HG03558 (cell line): ENCODE measurements around the gene GSS.

ENCODE experiments used
- ATAC-seq: cut with Tn5 transposase; IDR thresholded peaks from one replicate; pipeline ENCODE4 v1.9.1; 2021; ENCODE audit warnings: moderate number of reproducible peaks; ENCODE audit not compliant: unreplicated experiment; ENCODE audit errors: extremely low read depth

Gene GSS

GRCh38 chr20:34955231-34956040 lies at the start of gene GSS, which contains the start of gene MYH7B:
TSS of gene GSS (minus strand) at chr20:34955806. CDS start at chr20:34951852, 3,954 bp downstream.
TSS of gene MYH7B (plus strand) at chr20:34955868. CDS start at chr20:34978006, 22,138 bp downstream.
- peak; percentile 57 for ATAC-seq

- no peak for ATAC-seq
Observed at GRCh38 chr20:35004749-35005462, 49.3 kb upstream of the GSS start.

GRCh38 chr20:35004051-35004725 lies 48.6 kb upstream of the GSS start:
- no peak for ATAC-seq

GRCh38 chr20:35003211-35004031 lies 47.8 kb upstream of the GSS start:
- no peak for ATAC-seq

- ATAC-seq, result no peak
Observed at GRCh38 chr20:35002426-35003210, 47.0 kb upstream of the GSS start.

GRCh38 chr20:35001596-35002362 lies 46.2 kb upstream of the GSS start:
- ATAC-seq, result no peak

- no peak for ATAC-seq
Observed at GRCh38 chr20:35000922-35001595, 45.5 kb upstream of the GSS start.

- no peak for ATAC-seq
Observed at GRCh38 chr20:35000311-35000921, 44.8 kb upstream of the GSS start.

- ATAC-seq, result no peak
Observed at GRCh38 chr20:34999782-35000181, 44.2 kb upstream of the GSS start.

GRCh38 chr20:34999021-34999451 lies 43.4 kb upstream of the GSS start:
- ATAC-seq, result no peak

GRCh38 chr20:34998331-34998950 lies 42.8 kb upstream of the GSS start:
- ATAC-seq, result no peak

GRCh38 chr20:34997774-34998173 lies 42.2 kb upstream of the GSS start:
- ATAC-seq, result no peak

GRCh38 chr20:34997131-34997561 lies 41.5 kb upstream of the GSS start:
- ATAC-seq, result no peak

- no peak for ATAC-seq
Observed at GRCh38 chr20:34996243-34997028, 40.8 kb upstream of the GSS start.

- no peak for ATAC-seq
Observed at GRCh38 chr20:34995696-34996095, 40.1 kb upstream of the GSS start.

GRCh38 chr20:34995192-34995591 lies 39.6 kb upstream of the GSS start:
- no peak for ATAC-seq
